NCI-H2029 treated with DMSO at 0.1 percent for 48 hours (cell line): ENCODE data around the gene GPC6.

Experiments
- DNase-seq: peaks from one replicate; lab custom pipeline; 2025; lab: John Stamatoyannopoulos, UW

GPC6 gene

DNA sequence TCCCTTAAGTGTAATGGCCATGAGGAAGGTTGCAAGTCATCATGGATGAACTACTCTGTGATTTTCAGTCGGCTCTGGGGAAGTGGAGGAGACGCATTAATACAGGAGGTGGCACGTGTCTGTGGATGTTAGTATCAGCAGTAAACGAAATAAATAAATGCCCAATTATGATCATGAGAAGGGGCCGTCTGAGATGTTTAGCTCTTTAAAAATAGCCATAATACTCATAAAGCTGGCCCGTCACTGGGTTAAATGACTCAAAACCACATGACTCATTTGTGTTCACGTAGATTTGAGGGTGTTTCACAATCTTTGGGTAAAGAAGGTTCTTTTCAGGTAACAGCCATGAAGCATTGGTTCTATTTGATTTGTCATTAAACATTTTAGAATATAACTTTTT is 620.6 kb downstream of the GPC6 start:
- DNase-seq, result no peak

DNA sequence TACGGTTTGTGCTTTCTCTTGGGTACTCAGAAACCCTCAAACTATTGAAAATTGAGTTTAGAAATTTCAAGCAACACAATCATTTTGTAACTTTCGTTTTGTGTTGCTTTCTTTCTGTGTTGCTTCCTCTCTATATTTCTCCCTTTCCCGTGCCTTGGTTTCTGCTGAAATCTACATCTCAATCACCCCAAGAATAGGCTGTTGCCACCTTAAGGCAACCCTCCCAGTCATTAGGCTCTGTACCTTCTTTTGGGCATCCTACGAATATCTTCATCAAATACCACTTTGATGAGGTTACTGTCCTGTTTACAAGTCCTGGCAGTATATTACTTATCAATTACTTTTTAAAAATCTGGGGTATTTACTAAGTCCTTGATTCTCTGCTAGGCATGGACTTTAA is 621.6 kb downstream of the GPC6 start:
- DNase-seq, result no peak

DNA sequence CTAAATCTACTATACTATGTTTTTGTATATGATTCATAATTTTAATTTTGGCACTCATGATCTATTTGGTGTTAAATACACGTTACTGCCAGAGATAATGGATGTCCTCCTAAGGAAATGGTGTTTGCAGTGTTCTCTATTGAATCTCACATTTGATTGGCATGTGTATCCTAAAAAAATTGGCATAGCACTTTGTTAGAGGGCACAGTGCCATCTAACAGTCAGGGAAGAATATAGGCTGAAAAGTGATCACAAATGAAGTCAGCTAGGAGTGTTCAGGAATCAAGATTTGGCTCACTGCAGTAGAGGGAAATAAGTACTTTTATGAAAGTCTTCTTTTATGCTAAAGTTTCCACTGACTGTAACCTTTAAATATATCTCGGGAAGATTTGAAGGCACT is 624.6 kb downstream of the GPC6 start:
- DNase-seq, result peak; percentile 36

DNA sequence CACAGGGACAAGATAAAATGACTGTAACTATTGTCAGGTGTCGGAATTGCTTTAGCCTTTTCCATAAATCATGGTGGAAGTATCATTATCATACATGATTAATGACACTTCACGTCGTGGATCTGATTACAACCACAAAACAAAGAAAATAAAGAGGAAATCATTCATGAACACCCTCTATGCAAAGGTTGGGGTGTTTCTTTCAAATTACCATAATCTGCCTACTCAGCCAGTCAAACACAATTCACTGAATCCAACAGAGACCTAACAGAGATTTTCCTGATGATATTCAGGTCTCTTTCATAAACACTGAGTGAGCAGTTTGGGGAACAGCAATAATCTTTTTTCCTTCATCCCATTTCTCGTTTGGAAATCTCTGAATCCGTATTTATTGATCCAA is 627.3 kb downstream of the GPC6 start:
- no peak for DNase-seq

DNA sequence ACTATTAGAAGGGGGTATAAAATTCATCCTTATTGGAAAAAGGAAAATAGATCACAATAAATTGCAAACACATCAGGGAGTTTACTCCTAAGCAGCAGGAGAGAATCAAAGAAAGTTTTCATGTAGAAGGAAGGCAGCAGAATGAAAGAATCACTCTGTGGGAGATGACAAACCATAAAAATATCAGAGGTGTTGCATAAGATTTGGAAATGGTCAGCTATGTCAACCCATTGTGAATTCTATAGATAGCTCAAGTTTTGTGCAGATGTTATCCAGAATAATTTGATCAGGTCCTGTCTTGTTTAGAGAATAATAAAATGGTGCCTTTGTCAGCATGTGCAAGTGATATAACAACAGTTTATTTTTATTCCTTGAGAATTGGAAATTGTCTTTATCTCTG is 630.5 kb downstream of the GPC6 start:
- no peak for DNase-seq

DNA sequence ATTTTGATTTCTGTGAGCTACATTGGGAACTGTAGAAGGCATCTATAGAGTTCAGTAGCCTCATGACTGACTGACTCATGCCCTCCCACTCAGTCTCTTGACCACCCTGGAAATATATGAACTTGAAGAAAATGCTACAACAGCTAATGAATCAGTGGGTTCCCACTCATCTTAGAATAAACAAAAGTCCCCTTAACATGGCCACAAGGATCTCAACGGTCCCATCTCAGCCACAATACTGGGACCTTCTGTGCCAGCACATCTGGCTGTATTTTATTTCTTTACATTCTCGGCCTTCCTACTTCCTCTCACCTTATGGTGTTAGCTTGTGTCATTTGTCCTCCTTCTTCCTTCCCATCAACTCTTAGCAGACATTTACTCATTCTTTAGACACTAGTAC is 633.1 kb downstream of the GPC6 start:
- no peak for DNase-seq

DNA sequence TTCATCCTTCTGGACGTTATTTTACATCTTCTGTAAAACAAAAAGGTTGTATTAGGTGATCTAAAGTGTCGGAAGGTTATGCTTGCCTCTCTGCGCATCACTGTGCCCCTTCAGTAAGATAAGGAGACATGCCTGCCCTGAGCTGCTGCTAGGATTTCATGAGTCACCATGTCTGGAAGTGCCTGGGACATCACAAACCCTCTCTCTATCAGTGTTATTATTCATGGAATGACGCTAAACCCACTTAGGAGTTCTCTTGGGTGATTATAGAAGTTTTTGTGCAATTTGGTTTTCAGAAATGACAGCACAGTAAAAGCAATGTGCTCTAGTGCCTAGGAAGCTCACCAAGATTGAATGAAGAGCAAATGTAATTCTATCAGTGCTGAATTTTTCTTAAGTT is 635.2 kb downstream of the GPC6 start:
- DNase-seq, result no peak

DNA sequence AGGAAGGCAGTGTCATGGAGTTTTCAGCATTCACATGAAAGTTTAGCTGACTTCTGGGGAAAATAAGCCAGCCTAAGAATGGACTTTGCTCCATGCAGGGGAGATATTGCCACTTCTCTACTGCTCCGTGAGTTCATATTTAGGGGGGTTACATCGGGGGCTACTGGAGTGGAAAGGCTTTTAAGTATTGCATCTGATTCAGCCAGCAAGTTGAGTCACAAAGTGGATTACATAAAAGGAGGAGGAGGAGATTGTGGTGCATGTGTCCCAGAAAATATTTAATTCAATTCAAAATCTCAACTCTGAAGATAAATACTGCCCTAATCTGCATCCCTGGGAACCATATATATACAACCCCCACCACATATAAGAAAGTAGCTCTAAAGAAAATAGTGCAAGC is 635.7 kb downstream of the GPC6 start:
- DNase-seq, result no peak

DNA sequence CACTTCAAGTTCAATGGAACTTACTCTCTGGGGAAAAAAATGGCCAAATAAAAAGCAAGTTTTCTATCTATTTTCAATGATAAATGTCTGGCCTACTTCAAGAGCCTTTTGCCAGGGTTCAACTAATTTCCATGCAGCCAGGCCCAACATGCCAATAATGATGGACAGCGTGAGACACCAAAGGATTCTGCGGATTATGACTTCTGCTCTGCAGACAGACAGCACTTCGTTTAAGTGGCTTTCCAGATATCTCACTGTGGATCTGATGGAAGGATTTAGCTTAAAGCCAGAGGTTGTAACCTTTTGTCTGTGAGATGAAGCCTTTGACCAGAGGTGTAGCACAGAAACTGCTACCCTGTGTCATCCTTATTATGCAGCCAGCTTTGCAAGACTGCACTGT is 638.6 kb downstream of the GPC6 start:
- DNase-seq, result no peak

DNA sequence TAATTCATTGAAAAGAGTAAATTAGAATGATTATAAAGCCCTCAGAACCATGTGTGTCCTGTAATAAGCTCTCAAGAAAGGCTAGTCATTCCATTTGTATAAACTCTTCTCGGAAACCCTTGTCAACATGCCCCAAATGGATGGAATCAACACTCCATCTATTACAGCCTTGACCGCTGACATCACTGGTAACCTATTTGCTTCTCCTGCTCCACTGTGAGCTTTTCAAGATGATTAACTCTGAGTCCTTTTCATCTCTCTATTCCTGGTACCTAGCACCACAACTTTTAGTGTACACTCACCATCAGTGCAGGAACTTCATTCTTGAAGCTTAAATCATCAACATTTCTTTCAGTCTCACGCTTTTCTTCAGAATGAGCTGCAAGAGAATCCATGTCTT is 640.9 kb downstream of the GPC6 start:
- DNase-seq, result no peak

DNA sequence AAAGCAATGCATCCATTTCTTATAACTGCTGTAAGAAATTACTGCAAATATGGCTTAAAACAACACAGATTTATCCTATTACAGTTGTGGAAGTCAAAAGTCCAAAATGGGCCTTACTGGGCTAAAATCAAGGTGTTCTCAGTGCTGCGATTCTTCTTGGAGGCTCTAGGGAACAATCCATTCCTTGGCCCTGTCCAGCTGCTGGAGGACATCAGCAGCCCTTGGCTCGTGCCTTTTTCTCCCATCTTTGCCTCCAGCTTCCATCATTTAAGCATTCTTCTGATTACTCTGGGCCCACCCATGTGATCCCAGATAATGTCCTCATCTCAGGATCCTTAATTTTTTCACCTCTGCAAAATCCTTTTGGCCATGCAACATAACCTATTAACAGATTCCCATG is 645.8 kb downstream of the GPC6 start:
- no peak for DNase-seq

DNA sequence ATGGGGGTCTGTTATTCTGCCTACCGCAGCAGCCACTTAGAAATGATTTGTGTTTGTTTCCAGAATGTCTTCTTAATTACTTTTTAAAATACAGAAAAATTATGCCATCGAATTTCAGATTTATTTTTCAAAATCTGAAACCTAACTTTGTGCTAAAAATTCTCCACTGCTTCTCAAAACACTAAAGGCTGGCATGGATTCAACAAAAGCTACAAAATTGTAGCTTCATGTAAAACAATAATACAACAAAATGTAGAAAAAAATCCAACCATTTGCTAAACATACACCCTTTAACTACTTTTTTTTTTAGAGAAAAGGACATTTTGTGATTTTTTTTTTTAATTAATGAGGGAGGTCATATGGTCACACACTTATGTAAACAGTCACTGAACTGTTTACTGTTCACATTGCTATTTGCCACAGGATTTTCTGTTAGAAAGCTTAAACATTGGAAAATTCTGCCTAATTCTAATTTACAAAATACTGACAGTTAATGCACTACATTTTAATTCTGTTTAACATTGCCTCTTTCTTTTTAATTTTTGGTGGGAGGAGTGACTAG is 646.3 kb downstream of the GPC6 start:
- DNase-seq, result no peak

DNA sequence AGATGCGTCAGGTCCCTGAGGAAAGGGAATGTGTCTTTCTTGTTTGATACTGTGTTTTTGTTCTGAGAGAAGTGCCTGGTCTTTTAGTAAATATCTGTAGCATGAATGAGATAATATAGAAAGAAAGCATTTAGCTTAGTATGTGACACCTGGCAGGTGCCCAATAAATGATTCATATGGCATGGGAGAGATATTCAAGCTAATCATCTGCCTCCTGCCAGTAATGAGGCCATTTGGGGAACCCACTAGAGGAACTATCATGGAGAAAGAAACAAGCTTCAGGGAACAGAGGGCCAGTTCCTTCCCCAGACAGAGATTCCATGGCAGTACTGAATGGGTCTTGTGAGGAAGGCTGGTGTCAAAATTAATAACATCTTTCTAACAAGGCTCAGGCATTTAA is 648.9 kb downstream of the GPC6 start:
- no peak for DNase-seq

DNA sequence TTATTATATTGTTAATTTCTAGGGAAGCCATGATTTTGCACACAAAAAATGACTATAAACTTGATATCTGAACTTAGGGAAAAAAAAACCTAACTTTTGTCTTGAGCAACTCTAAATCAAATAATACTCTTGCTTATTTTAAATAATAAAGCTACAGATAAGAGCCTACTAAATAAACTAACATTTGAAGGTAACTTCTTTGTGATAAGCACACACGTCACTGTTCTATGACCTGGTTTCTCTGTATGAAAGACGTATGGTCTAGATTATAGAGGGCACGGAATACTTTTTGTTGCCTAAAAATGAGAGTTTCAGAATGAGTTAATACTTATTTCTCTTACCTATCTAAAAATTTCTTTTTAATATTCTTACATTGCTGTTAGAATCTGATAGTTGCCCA is 649.6 kb downstream of the GPC6 start:
- no peak for DNase-seq

DNA sequence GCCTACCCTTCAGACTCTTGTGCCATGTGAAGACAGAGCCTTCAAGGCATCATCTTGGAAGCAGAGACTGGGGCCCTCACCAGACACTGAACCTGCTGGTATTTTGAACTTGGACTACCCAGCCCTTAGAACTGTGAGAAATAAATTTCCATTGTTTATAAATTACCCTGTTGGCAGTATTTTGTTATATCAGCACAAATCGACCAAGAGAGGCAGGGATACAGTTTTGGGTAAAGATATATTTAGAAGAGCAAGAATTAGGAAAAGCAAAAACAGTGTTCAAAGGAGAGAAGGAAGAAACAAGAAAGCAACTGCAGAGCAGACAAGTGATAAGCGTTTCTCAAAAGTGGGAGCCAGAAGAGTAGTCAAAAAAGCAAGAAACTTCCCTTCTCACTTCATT is 652.1 kb downstream of the GPC6 start:
- DNase-seq, result no peak

DNA sequence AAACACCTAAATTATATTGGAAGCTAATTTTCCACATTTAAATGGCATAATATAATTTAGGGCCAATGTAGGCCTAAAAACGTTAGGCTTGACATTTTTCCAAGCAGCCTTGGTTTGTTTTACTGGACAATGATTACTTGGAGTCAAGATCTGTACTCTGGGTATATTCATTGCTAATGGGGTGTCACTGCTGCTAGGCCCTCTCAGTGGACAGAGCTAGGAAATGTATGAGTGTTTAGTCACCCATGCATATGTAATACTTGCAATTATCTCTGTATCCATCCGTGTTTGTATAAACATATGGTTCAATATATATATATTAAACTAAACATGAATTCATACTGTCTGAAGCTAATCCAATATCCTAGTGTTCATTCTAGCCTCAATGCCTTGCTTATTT is 654.8 kb downstream of the GPC6 start:
- no peak for DNase-seq

DNA sequence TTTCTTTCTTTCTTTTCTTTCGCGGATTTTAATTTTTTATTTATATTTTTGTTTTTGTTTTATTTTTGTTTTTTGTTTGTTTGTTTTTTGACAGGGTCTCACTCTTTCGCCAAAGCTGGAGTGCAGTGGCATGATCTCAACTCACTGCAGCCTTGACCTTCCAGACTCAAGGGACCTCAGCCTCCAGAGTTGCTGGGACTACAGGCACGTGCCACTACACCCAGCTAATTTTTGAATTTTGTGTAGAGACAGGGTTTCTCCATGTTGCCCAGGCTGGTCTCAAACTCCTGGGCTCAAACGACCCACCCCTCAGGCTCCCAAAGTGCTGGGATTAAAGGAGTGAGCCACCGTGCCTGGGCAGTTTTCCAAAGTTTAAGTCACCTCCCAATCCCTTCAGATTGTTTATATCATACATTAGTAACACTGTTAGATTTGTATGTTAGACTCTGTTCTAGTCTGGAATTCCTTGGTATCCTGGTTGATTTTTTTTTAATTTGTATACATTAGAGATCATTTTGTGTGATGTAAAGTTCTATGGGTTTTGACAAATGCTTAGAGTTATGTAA is 655.6 kb downstream of the GPC6 start:
- DNase-seq, result no peak

DNA sequence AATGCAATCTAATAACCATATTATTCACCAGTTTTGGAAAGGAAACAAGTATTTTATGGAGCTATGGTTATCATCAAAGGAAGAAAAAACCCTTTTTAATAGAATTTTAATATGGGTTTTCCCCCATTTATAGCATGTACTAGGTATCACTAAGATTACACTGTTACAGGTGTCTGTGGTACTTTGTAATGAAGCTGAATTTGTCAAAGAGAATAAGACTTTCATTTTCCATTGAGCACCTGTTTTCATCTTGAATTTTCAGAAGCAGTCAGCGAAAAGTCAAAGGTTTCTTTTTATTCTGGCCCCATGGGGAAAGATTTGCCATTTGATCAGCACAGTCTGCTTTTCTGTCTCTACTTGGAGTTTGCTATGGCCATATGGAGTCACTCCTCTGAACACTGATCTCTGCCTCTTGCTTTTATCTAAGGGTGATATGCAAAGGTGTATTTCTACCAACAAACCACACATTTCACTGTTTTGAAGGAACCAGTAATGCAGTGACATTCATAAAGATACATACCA is 662.9 kb downstream of the GPC6 start:
- no peak for DNase-seq

DNA sequence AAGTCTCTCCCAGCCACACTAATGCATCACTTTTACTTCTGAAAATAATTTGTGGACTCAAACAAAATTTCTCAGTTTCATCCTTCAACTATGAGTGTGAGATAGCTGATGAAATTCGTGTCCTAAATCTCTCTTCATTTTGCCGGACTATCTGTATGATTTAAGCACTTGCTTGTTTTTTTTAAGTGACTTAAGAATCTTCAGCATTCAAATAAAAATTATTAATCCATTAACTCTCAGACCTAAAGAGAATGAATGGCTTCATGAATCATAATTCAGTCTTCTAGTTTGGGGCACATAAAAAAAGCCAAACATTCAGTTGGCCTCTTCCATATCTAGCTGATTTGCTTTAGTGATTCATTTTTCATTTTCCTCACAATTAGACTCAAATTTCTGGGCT is 673.4 kb downstream of the GPC6 start:
- DNase-seq, result no peak

DNA sequence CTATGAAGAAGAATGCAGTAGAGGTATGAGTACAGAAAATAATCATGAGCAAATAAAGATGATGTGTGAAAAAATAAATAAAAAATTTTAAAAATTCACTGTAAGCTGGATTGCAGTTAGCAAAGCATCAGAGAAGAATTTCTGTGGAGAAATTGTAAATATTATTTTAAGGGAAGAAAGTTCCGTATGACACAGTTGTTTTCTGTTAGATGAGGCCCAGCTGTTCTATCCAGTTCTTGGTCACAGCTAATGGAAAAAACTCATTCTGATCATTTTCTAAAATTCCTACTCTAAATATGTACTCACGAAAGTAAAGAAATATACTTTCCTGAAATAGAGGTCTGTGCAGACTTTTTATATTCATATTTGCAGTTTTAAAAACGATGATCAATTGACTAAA is 674.1 kb downstream of the GPC6 start:
- DNase-seq, result no peak

DNA sequence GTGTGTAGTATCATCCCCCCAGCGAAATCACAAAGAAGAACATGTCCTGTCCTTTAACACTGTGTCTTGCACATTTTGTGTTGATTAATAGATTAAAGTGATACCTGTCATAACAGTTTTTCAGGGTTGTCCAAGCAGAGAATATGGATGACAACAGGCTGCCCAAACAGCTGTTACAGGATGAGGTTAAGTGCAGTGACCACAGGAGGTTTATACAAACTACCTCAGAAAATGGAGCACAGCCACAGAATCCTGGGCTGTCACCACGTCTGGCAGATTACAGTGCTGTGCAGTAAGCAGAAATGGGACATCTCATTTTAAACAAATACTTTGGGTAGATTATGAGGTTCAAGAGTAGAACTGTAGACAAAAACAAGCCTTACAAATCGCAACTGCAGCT is 677.3 kb downstream of the GPC6 start:
- no peak for DNase-seq

DNA sequence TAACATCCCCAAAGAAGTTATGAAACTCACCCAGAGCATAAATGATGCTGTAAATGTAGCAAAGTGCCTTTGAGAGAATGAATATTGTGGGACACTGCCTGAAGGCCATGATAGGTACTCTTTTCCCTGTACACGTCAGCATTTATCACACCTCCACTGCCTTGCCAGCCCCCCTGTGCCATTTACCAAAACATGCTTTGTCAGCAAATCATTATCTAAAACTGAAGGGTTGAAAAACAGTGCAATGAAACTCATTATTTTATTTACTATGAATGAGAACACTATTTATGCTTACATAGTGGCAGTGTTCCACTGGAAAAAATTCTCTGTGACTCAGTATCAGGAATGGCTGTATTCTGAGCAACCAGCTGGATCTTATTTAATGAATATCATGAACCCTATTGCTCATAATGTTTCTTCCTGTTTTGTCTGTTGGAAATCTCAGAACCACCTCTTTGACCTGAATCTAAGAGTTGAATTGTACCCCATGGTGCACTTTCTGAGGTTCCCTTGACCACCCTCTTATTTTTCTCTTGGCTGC is 688.7 kb downstream of the GPC6 start:
- DNase-seq, result no peak

DNA sequence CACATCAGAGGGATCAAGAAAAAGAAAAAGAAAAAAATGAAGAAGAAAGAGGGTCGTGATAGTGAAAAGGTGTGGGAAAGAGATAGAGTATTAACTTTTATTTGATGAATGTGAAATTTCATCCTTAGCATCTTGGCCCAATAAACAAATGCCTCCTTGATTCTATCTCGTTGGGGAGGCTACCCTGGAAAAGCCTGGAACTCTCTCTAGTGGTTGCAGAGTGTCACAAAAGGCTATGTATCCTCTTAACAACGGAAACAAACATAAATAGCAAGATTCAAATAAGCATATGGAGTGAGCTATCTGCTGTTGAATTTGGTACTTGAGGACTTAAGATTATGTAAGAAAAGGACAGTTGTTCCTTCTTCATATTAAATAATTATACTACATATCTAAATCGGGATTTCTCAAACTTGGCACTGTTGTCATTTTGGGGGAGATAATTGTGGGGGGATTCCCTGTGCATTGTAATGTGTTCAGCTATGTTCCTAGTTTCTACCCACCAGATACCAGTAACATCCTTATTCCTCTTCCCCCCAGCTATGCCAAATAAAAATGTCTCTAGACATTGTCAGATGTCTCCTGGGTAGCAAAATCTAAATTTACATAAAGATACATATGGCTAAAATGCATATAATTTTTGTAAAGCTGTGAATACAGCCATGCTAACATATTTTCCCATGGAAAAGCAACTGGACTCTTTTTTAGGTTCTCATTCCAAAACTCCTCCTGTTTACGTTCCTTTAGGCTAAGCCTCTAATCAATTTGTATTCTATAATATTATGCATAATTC is 695.7 kb downstream of the GPC6 start:
- no peak for DNase-seq
